Neural cell (in vitro differentiated cells): ENCODE results near the gene MRPS34. TPM values are rescaled to one million over a fixed set of nuclear protein-coding genes. Genes with fewer than 3 reads are reported as not detected.

ENCODE experiments used
- H2AFZ ChIP-seq: fragments of 200-600, 300-800 bp; sonication (generic), shearing (Covaris generic); 2 replicates; pipeline ENCODE4 v1.6.0; 2014; ENCODE audit warnings: low read depth, mild to moderate bottlenecking, antibody characterized with exemption, low read length, moderate library complexity
- H3F3A ChIP-seq: fragments of 200-600 bp; shearing (Covaris generic); 2 replicates; pipeline ENCODE4 v1.6.1; 2016; ENCODE audit warnings: mild to moderate bottlenecking, moderate library complexity, mixed read lengths, antibody characterized with exemption, low read length; ENCODE audit not compliant: insufficient read depth, poor library complexity, severe bottlenecking
- H3K27ac ChIP-seq: fragments of 200-600, 300-800 bp; sonication (generic), shearing (Covaris generic); 2 replicates; pipeline ENCODE4 v1.5.1; 2014; ENCODE audit warnings: mild to moderate bottlenecking, low read length, moderate library complexity
- H3K27me3 ChIP-seq: fragments of 300-800, 200-600 bp; sonication (generic), shearing (Covaris generic); 2 replicates; pipeline ENCODE4 v1.6.0; 2014; ENCODE audit warnings: mild to moderate bottlenecking, low read depth, low read length, moderate library complexity; ENCODE audit not compliant: insufficient read depth
- H3K36me3 ChIP-seq: fragments of 300-800, 200-600 bp; sonication (generic), shearing (Covaris generic); 2 replicates; pipeline ENCODE4 v1.5.1; 2014; ENCODE audit warnings: mild to moderate bottlenecking, antibody characterized with exemption, low read length, moderate library complexity; ENCODE audit not compliant: insufficient read depth
- H3K4me2 ChIP-seq: fragments of 300-800, 200-600 bp; sonication (generic), shearing (Covaris generic); 2 replicates; pipeline ENCODE4 v1.6.0; 2014; ENCODE audit warnings: mild to moderate bottlenecking, low read length
- H3K4me3 ChIP-seq: fragments of 300-800, 200-600 bp; sonication (generic), shearing (Covaris generic); 2 replicates; pipeline ENCODE4 v1.5.1; 2014; ENCODE audit warnings: mild to moderate bottlenecking, low read length, moderate library complexity
- H3K79me2 ChIP-seq: fragments of 200-600 bp; shearing (Covaris generic); replicated peaks from 2 replicates; pipeline ENCODE4 v1.6.0; 2014; ENCODE audit warnings: mild to moderate bottlenecking, low read length, moderate library complexity; ENCODE audit not compliant: insufficient read depth
- H3K9ac ChIP-seq: fragments of 300-800, 200-600 bp; sonication (generic), shearing (Covaris generic); 2 replicates; pipeline ENCODE4 v1.6.1; 2016; ENCODE audit warnings: mild to moderate bottlenecking, low read length, mixed read lengths
- H3K9me2 ChIP-seq: fragments of 200-600 bp; shearing (Covaris generic); 2 replicates; pipeline ENCODE4 v1.6.1; 2016; ENCODE audit warnings: mild to moderate bottlenecking, low read length, mixed read lengths; ENCODE audit not compliant: insufficient read depth
- H3K9me3 ChIP-seq: fragments of 200-600, 300-800 bp; sonication (generic), shearing (Covaris generic); 2 replicates; pipeline ENCODE4 v1.6.1; 2016; ENCODE audit warnings: mild to moderate bottlenecking, mixed run types, low read length, moderate library complexity, mixed read lengths
- H4K20me1 ChIP-seq: fragments of 200-600 bp; shearing (Covaris generic); 2 replicates; pipeline ENCODE4 v1.6.1; 2016; ENCODE audit warnings: mild to moderate bottlenecking, mixed run types; ENCODE audit not compliant: insufficient read depth
- CTCF ChIP-seq: fragments of 450-650 bp; IDR thresholded peaks from 2 replicates; pipeline ENCODE4 v1.5.1; 2014; ENCODE audit warnings: antibody characterized with exemption, mild to moderate bottlenecking, moderate library complexity; ENCODE audit not compliant: poor library complexity, severe bottlenecking
- EP300 ChIP-seq: fragments of 450-650 bp; conservative IDR thresholded peaks from 2 replicates; pipeline ENCODE4 v1.6.1; 2014; ENCODE audit warnings: antibody characterized with exemption, mild to moderate bottlenecking, moderate library complexity; ENCODE audit not compliant: poor library complexity, severe bottlenecking
- POLR2AphosphoS5 ChIP-seq: IDR thresholded peaks from 2 replicates; pipeline ENCODE4 v1.6.1; 2012
- RAD21 ChIP-seq: fragments of 450-650 bp; conservative IDR thresholded peaks from 2 replicates; pipeline ENCODE4 v1.6.1; 2014; ENCODE audit warnings: antibody characterized with exemption, mild to moderate bottlenecking, moderate library complexity
- REST ChIP-seq: IDR thresholded peaks from 2 replicates; pipeline ENCODE4 v1.6.1; 2012; ENCODE audit warnings: borderline replicate concordance
- SMC3 ChIP-seq: fragments of 450-650 bp; conservative IDR thresholded peaks from 2 replicates; pipeline ENCODE4 v1.6.1; 2014; ENCODE audit warnings: antibody characterized with exemption, mild to moderate bottlenecking, moderate library complexity; ENCODE audit not compliant: poor library complexity
- TAF1 ChIP-seq: IDR thresholded peaks from 2 replicates; pipeline ENCODE4 v1.6.1; 2012; ENCODE audit warnings: low read depth
- polyA plus RNA-seq: library from polyadenylated mRNA; depleted of rRNA; stranded (reverse); fragments of >200 nt; gene quantifications from 2 replicates; pipeline ENCODE4 v1.2.3, GENCODE V29; 2014

Gene MRPS34
- polyA plus RNA-seq, 1 donor from 2014 or later: 113 TPM

GRCh38 chr16:1778200-1779179 is 5.6 kb upstream of the MRPS34 start:
- Histone ChIP-seq H3K79me2 (peaks cover 29% of the 10 kb centered on the region), H3K36me3 (no peaks in the 10 kb centered on the region), H4K20me1 (peaks cover 28% of the 10 kb centered on the region), H3K4me3 (no peak overlapping the region), H3F3A (no peaks in the 10 kb centered on the region), H3K9me3 (no peaks in the 10 kb centered on the region), H3K9ac (no peak overlapping the region), H3K27ac (no peak overlapping the region), H3K9me2 (no peaks in the 10 kb centered on the region), H3K27me3 (no peaks in the 10 kb centered on the region), H2AFZ (no peak overlapping the region), H3K4me2 (no peak overlapping the region)
- TF ChIP-seq RAD21 (no peak), CTCF (no peak), TAF1 (no peak), REST (no peak), POLR2AphosphoS5 (peak; percentile 27), SMC3 (no peak), EP300 (no peak)

- H3K79me2 ChIP-seq: peaks cover 26% of the 10 kb centered on the region
- TF ChIP-seq RAD21: no peak
- TF ChIP-seq POLR2AphosphoS5: peak; percentile 10
- no peaks in the 10 kb centered on the region for H3K36me3 ChIP-seq
- no peaks in the 10 kb centered on the region for H3K27me3 ChIP-seq
- peaks cover 28% of the 10 kb centered on the region for H4K20me1 ChIP-seq
- H2AFZ ChIP-seq: no peak overlapping the region
- no peak overlapping the region for H3K4me2 ChIP-seq
- H3F3A ChIP-seq: no peaks in the 10 kb centered on the region
- no peaks in the 10 kb centered on the region for H3K9me3 ChIP-seq
- no peak overlapping the region for H3K4me3 ChIP-seq
- no peak overlapping the region for H3K9ac ChIP-seq
- H3K27ac ChIP-seq: no peak overlapping the region
- H3K9me2 ChIP-seq: no peaks in the 10 kb centered on the region
Measured at GRCh38 chr16:1777375-1778199, 4.7 kb upstream of the MRPS34 start.
